Urothelium cell line (cell line): ENCODE measurements around the gene SLC38A1.
"Not testable (repeated sequence)": the region's sequence is repeated elsewhere in the genome, so short reads cannot be mapped to it uniquely, and the experiment has no call there.

Experiments
- DNase-seq: peaks from one replicate; pipeline ENCODE4 v3.0.0; 2011; ENCODE audit warnings: low spot score, mixed read lengths
- FAIRE-seq: peaks from 2 replicates; lab custom pipeline; 2011; peaks lifted over from hg19 to GRCh38; lab: Jason Lieb, UNC

The SLC38A1 gene

GRCh38 chr12:46268583-46269428 lies at the start of gene SLC38A1:
SLC38A1 (minus strand) TSS chr12:46269043; CDS start chr12:46239800, 29,243 bp downstream.
- no peak for FAIRE-seq
- peak; percentile 47 for DNase-seq

- DNase-seq = no peak
- no peak for FAIRE-seq
These were observed 49.2 kb upstream of the SLC38A1 start for GRCh38 chr12:46318037-46318436.

GRCh38 chr12:46304070-46304469 lies 35.2 kb upstream of the SLC38A1 start:
- FAIRE-seq (no peak), DNase-seq (no peak)

- no peak for FAIRE-seq
These were observed 34.3 kb upstream of the SLC38A1 start for GRCh38 chr12:46303039-46303666.

GRCh38 chr12:46300910-46301309 lies 32.1 kb upstream of the SLC38A1 start:
- no peak for FAIRE-seq

More at GRCh38 chr12:46303039-46303666, 34.3 kb upstream of the SLC38A1 start:
- no peak for DNase-seq

GRCh38 chr12:46299851-46300250 lies 31.0 kb upstream of the SLC38A1 start:
- FAIRE-seq = no peak

More at GRCh38 chr12:46300910-46301309, 32.1 kb upstream of the SLC38A1 start:
- no peak for DNase-seq

GRCh38 chr12:46298261-46298660 lies 29.4 kb upstream of the SLC38A1 start:
- DNase-seq = no peak
- FAIRE-seq = no peak

More at GRCh38 chr12:46299851-46300250, 31.0 kb upstream of the SLC38A1 start:
- DNase-seq = no peak

- FAIRE-seq (no peak), DNase-seq (no peak)
These were observed 28.0 kb upstream of the SLC38A1 start for GRCh38 chr12:46296822-46297221.

- DNase-seq = no peak
- FAIRE-seq = no peak
These were observed 24.0 kb upstream of the SLC38A1 start for GRCh38 chr12:46292754-46293402.

- not testable (repeated sequence) for DNase-seq, FAIRE-seq
These were observed 23.1 kb upstream of the SLC38A1 start for GRCh38 chr12:46291953-46292352.

GRCh38 chr12:46285177-46285576 lies 16.3 kb upstream of the SLC38A1 start:
- DNase-seq, FAIRE-seq: not testable (repeated sequence)

GRCh38 chr12:46282829-46283228 lies 14.0 kb upstream of the SLC38A1 start:
- DNase-seq (no peak), FAIRE-seq (no peak)

- no peak for DNase-seq
- FAIRE-seq = no peak
These were observed 7.9 kb upstream of the SLC38A1 start for GRCh38 chr12:46276756-46277155.

GRCh38 chr12:46271863-46272262 lies 3.0 kb upstream of the SLC38A1 start:
- DNase-seq (no peak), FAIRE-seq (no peak)

- FAIRE-seq = no peak
- DNase-seq = no peak
These were observed 792 bp upstream of the SLC38A1 start for GRCh38 chr12:46269429-46270241.

GRCh38 chr12:46267825-46268582 lies 839 bp downstream of the SLC38A1 start:
- DNase-seq = no peak
- no peak for FAIRE-seq

GRCh38 chr12:46267575-46267824 lies 1.3 kb downstream of the SLC38A1 start:
- FAIRE-seq (no peak), DNase-seq (no peak)

GRCh38 chr12:46266869-46267574 lies 1.8 kb downstream of the SLC38A1 start:
- FAIRE-seq (no peak), DNase-seq (peak; percentile 15)

GRCh38 chr12:46266382-46266791 lies 2.5 kb downstream of the SLC38A1 start:
- FAIRE-seq = no peak

GRCh38 chr12:46265734-46266133 lies 3.1 kb downstream of the SLC38A1 start:
- no peak for DNase-seq
- no peak for FAIRE-seq

More at GRCh38 chr12:46266382-46266791, 2.5 kb downstream of the SLC38A1 start:
- no peak for DNase-seq
